UCSD-AML1 (cell line): ENCODE results near the gene GBGT1.

Source experiments
- DNase-seq: peaks from one replicate; lab custom pipeline; 2025; ENCODE audit not compliant: unreplicated experiment; lab: John Stamatoyannopoulos, UW

GBGT1 gene

GRCh38 chr9:133166392-133166791, 2.7 kb upstream of the GBGT1 start:
- no peak for DNase-seq

GRCh38 chr9:133165452-133165730, 1.7 kb upstream of the GBGT1 start:
- no peak for DNase-seq

GRCh38 chr9:133164191-133164590, 477 bp upstream of the GBGT1 start:
- DNase-seq = no peak

GRCh38 chr9:133162861-133163503, 732 bp downstream of the GBGT1 start:
- no peak for DNase-seq

- DNase-seq = no peak
Observed at GRCh38 chr9:133161547-133161950, 2.2 kb downstream of the GBGT1 start.

- DNase-seq = peak; percentile 43
Observed at GRCh38 chr9:133160742-133161546, 2.8 kb downstream of the GBGT1 start.

GRCh38 chr9:133158695-133159094, 5.0 kb downstream of the GBGT1 start:
- DNase-seq = no peak

- no peak for DNase-seq
Observed at GRCh38 chr9:133155156-133155555, 8.6 kb downstream of the GBGT1 start.

GRCh38 chr9:133154097-133154989, 9.4 kb downstream of the GBGT1 start:
- no peak for DNase-seq

GRCh38 chr9:133153227-133154096, 10.3 kb downstream of the GBGT1 start:
- no peak for DNase-seq

- no peak for DNase-seq
Observed at GRCh38 chr9:133151601-133152525, 11.9 kb downstream of the GBGT1 start.

GRCh38 chr9:133151041-133151440, 12.7 kb downstream of the GBGT1 start:
- no peak for DNase-seq

GRCh38 chr9:133149130-133150015, 14.3 kb downstream of the GBGT1 start:
- peak; percentile 91 for DNase-seq

GRCh38 chr9:133148199-133149129, 15.2 kb downstream of the GBGT1 start:
- peak; percentile 64 for DNase-seq

- peak; percentile 74 for DNase-seq
Observed at GRCh38 chr9:133147412-133148198, 16.1 kb downstream of the GBGT1 start.

GRCh38 chr9:133146746-133147411, 16.8 kb downstream of the GBGT1 start:
- DNase-seq = no peak
